HEK293 (cell line): ENCODE measurements around the gene EDN1.

Experiments
- BCL11B ChIP-seq: fragments of 450-650 bp; formaldehyde crosslinking; IDR thresholded peaks from 2 replicates; pipeline ENCODE4 v1.5.1; 2016; ENCODE audit warnings: low read depth, missing biosample characterization, missing genetic modification characterization
- YY1 ChIP-seq: fragments of 450-650 bp; formaldehyde crosslinking; IDR thresholded peaks from 2 replicates; pipeline ENCODE4 v1.5.1; 2018; ENCODE audit warnings: missing biosample characterization, missing genetic modification characterization
- ZNF10 ChIP-seq: fragments of 450-650 bp; formaldehyde crosslinking; IDR thresholded peaks from 2 replicates; pipeline ENCODE4 v1.5.1; 2017; ENCODE audit warnings: missing biosample characterization, missing genetic modification characterization
- ZNF174 ChIP-seq: fragments of 450-650 bp; formaldehyde crosslinking; IDR thresholded peaks from 2 replicates; pipeline ENCODE4 v1.5.0; 2017; ENCODE audit warnings: missing biosample characterization, mild to moderate bottlenecking, missing genetic modification characterization
- TF ChIP-seq, protein P1 (sequence below): fragments of 450-650 bp; formaldehyde crosslinking; IDR thresholded peaks from 2 replicates; pipeline ENCODE4 v1.5.1; 2017; ENCODE audit warnings: missing biosample characterization, missing genetic modification characterization
- TF ChIP-seq, protein P2 (sequence below): fragments of 450-650 bp; formaldehyde crosslinking; IDR thresholded peaks from 2 replicates; pipeline ENCODE4 v1.5.1; 2016; ENCODE audit warnings: missing biosample characterization, missing genetic modification characterization
- TF ChIP-seq, protein P3 (sequence below): fragments of 450-650 bp; formaldehyde crosslinking; IDR thresholded peaks from 2 replicates; pipeline ENCODE4 v1.5.1; 2016; ENCODE audit warnings: missing biosample characterization, missing genetic modification characterization, low read depth
- TF ChIP-seq, protein P4 (sequence below): fragments of 450-650 bp; formaldehyde crosslinking; IDR thresholded peaks from 2 replicates; pipeline ENCODE4 v1.5.1; 2016; ENCODE audit warnings: missing biosample characterization, missing genetic modification characterization

DNA sequence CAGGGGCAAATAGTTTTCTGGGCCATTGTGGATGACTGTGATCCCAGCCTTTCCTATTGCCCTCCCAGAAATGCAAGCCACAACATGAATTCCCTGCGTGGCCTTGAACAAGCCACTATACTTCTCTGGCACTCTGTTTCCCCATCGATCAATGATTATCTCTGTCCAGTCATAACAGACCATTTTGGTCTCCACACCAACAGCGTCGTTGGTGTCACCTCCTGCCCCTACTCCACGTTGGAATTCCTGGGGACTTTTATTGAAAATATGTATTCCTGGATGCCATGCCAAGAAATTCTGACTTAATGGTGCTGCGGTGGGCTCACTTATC is 50.3 kb downstream of the EDN1 start:
- TF ChIP-seq, protein P1, sequence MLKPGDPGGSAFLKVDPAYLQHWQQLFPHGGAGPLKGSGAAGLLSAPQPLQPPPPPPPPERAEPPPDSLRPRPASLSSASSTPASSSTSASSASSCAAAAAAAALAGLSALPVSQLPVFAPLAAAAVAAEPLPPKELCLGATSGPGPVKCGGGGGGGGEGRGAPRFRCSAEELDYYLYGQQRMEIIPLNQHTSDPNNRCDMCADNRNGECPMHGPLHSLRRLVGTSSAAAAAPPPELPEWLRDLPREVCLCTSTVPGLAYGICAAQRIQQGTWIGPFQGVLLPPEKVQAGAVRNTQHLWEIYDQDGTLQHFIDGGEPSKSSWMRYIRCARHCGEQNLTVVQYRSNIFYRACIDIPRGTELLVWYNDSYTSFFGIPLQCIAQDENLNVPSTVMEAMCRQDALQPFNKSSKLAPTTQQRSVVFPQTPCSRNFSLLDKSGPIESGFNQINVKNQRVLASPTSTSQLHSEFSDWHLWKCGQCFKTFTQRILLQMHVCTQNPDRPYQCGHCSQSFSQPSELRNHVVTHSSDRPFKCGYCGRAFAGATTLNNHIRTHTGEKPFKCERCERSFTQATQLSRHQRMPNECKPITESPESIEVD (tag by site-specific recombination) = no peak
- TF ChIP-seq ZNF174 (no peak), BCL11B (tag by site-specific recombination) (no peak), ZNF10 (tag by site-specific recombination) (no peak), YY1 (no peak)
- TF ChIP-seq, protein P2, sequence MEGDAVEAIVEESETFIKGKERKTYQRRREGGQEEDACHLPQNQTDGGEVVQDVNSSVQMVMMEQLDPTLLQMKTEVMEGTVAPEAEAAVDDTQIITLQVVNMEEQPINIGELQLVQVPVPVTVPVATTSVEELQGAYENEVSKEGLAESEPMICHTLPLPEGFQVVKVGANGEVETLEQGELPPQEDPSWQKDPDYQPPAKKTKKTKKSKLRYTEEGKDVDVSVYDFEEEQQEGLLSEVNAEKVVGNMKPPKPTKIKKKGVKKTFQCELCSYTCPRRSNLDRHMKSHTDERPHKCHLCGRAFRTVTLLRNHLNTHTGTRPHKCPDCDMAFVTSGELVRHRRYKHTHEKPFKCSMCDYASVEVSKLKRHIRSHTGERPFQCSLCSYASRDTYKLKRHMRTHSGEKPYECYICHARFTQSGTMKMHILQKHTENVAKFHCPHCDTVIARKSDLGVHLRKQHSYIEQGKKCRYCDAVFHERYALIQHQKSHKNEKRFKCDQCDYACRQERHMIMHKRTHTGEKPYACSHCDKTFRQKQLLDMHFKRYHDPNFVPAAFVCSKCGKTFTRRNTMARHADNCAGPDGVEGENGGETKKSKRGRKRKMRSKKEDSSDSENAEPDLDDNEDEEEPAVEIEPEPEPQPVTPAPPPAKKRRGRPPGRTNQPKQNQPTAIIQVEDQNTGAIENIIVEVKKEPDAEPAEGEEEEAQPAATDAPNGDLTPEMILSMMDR (tag by site-specific recombination) = no peak
- TF ChIP-seq, protein P3, sequence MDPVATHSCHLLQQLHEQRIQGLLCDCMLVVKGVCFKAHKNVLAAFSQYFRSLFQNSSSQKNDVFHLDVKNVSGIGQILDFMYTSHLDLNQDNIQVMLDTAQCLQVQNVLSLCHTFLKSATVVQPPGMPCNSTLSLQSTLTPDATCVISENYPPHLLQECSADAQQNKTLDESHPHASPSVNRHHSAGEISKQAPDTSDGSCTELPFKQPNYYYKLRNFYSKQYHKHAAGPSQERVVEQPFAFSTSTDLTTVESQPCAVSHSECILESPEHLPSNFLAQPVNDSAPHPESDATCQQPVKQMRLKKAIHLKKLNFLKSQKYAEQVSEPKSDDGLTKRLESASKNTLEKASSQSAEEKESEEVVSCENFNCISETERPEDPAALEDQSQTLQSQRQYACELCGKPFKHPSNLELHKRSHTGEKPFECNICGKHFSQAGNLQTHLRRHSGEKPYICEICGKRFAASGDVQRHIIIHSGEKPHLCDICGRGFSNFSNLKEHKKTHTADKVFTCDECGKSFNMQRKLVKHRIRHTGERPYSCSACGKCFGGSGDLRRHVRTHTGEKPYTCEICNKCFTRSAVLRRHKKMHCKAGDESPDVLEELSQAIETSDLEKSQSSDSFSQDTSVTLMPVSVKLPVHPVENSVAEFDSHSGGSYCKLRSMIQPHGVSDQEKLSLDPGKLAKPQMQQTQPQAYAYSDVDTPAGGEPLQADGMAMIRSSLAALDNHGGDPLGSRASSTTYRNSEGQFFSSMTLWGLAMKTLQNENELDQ (tag by site-specific recombination) = no peak
- TF ChIP-seq, protein P4, sequence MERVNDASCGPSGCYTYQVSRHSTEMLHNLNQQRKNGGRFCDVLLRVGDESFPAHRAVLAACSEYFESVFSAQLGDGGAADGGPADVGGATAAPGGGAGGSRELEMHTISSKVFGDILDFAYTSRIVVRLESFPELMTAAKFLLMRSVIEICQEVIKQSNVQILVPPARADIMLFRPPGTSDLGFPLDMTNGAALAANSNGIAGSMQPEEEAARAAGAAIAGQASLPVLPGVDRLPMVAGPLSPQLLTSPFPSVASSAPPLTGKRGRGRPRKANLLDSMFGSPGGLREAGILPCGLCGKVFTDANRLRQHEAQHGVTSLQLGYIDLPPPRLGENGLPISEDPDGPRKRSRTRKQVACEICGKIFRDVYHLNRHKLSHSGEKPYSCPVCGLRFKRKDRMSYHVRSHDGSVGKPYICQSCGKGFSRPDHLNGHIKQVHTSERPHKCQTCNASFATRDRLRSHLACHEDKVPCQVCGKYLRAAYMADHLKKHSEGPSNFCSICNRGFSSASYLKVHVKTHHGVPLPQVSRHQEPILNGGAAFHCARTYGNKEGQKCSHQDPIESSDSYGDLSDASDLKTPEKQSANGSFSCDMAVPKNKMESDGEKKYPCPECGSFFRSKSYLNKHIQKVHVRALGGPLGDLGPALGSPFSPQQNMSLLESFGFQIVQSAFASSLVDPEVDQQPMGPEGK (tag by site-specific recombination) = no peak
